Natural killer cell (primary cell): ENCODE results near the gene NRROS. TPM values are rescaled to one million over a fixed set of nuclear protein-coding genes. Genes with fewer than 3 reads are reported as not detected.

Experiments
- ATAC-seq, 3 donors: fragments of 150-1000 bp in 2 of 3; fragments of 200-7000 bp in 1 of 3; cut with Tn5 transposase; 1 replicate in 1 of 3; 2 replicates in 2 of 3; pipeline ENCODE4 v1.10.0; 2021; ENCODE audit warnings: mild to moderate bottlenecking in 2 of 3, moderate library complexity in 2 of 3
- DNase-seq, 2 donors: peaks; one replicate each; pipeline versions ENCODE4 v3.0.0 to v3.0.0-alpha.2; 2013 to 2021; ENCODE audit warnings: mixed read lengths in 1 of 2
- H3K27ac ChIP-seq: one replicate; pipeline ENCODE4 v1.5.1; 2013; ENCODE audit warnings: mild to moderate bottlenecking, low read length
- H3K27me3 ChIP-seq: one replicate; pipeline ENCODE4 v1.6.1; 2013; ENCODE audit warnings: low read length; ENCODE audit not compliant: control insufficient read depth, insufficient read depth
- H3K36me3 ChIP-seq: one replicate; pipeline ENCODE4 v1.6.1; 2013; ENCODE audit warnings: low read length; ENCODE audit not compliant: control insufficient read depth, insufficient read depth
- H3K4me1 ChIP-seq: one replicate; pipeline ENCODE4 v1.6.1; 2013; ENCODE audit warnings: low read length; ENCODE audit not compliant: control insufficient read depth, insufficient read depth
- H3K4me3 ChIP-seq: one replicate; pipeline ENCODE4 v1.5.1; 2013; ENCODE audit warnings: low read length
- H3K9me3 ChIP-seq: one replicate; pipeline ENCODE4 v1.6.1; 2013; ENCODE audit warnings: low read length; ENCODE audit not compliant: control insufficient read depth, insufficient read depth
- H3K27ac Mint-ChIP-seq, 2 donors: one replicate each; pipeline ENCODE4 v1.8.0; 2022; ENCODE audit warnings: mild to moderate bottlenecking in 2 of 2, mixed read lengths in 2 of 2, moderate library complexity in 1 of 2
- H3K27me3 Mint-ChIP-seq, 2 donors: one replicate each; pipeline ENCODE4 v1.8.0; 2022; ENCODE audit warnings: low read depth in 2 of 2, mixed read lengths in 2 of 2
- H3K36me3 Mint-ChIP-seq: one replicate; pipeline ENCODE4 v1.8.0; 2022; ENCODE audit warnings: mixed read lengths
- H3K4me1 Mint-ChIP-seq, 2 donors: one replicate each; pipeline ENCODE4 v1.8.0; 2022; ENCODE audit warnings: mixed read lengths in 2 of 2
- H3K4me3 Mint-ChIP-seq: one replicate; pipeline ENCODE4 v1.8.0; 2022; ENCODE audit warnings: mild to moderate bottlenecking, moderate library complexity, mixed read lengths
- H3K9me3 Mint-ChIP-seq, 2 donors: one replicate each; pipeline ENCODE4 v1.8.0; 2022; ENCODE audit warnings: mixed read lengths in 2 of 2
- WGBS: methylation state at CpG from one replicate; pipeline ENCODE4 v1.1.7; 2013; ENCODE audit warnings: missing lambda C conversion rate; ENCODE audit not compliant: insufficient coverage; 5-methylcytosine and 5-hydroxymethylcytosine counted together
- intact Hi-C: fragments of 100-400 bp; cut with micrococcal nuclease; formaldehyde crosslinking; loops from one replicate; pipeline ENCODE4 v1.14.2; 2022
- total RNA-seq, 4 donors: library from RNA; stranded (reverse); fragments of 120-200 nt in 1 of 4; gene quantifications; one replicate each; pipeline versions ENCODE4 v1.2.3 to v1.2.4, GENCODE V29; 2013 to 2022
- TF ChIP-seq, protein P1 (sequence below): fragments of 200-600 bp; IDR thresholded peaks from one replicate; pipeline ENCODE4 v1.8.0; 2022; ENCODE audit warnings: antibody characterized with exemption

Gene NRROS
- total RNA-seq, 3 donors from 2014 or later (not counting 1 experiment from before 2014, with no cell fraction given), result 32.5 to 56.3 (median 56.2) TPM

DNA sequence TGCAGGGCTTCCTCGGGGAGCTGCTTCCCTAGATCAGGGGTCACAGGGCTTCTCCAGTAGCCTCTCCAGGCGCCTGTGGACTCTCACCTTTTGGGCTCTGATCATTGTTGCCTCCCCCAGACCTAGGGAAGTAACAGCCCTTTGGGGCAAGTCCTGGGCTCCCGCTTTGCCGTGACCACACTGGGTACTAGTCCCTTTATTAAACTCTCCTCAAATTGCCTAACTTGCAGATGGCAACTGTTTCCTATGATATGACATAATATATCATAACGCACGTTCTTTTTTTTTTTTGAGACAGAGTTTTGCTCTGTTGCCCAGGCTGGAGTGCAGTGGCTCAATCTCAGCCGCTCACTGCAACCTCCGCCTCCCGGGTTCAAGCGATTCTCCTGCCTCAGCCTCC lies 17.9 kb upstream of the NRROS start:
- no peak for DNase-seq
- no peak overlapping the region for H3K4me3 Mint-ChIP-seq
- Histone ChIP-seq H3K36me3 (no peaks in the 10 kb centered on the region), H3K4me1 (peaks cover 34% of the 10 kb centered on the region), H3K27ac (no peak overlapping the region), H3K9me3 (no peaks in the 10 kb centered on the region), H3K4me3 (no peak overlapping the region), H3K27me3 (no peaks in the 10 kb centered on the region)
- TF ChIP-seq, protein P1, sequence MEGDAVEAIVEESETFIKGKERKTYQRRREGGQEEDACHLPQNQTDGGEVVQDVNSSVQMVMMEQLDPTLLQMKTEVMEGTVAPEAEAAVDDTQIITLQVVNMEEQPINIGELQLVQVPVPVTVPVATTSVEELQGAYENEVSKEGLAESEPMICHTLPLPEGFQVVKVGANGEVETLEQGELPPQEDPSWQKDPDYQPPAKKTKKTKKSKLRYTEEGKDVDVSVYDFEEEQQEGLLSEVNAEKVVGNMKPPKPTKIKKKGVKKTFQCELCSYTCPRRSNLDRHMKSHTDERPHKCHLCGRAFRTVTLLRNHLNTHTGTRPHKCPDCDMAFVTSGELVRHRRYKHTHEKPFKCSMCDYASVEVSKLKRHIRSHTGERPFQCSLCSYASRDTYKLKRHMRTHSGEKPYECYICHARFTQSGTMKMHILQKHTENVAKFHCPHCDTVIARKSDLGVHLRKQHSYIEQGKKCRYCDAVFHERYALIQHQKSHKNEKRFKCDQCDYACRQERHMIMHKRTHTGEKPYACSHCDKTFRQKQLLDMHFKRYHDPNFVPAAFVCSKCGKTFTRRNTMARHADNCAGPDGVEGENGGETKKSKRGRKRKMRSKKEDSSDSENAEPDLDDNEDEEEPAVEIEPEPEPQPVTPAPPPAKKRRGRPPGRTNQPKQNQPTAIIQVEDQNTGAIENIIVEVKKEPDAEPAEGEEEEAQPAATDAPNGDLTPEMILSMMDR, result no peak
- no peaks in the 10 kb centered on the region for H3K27me3 Mint-ChIP-seq
- H3K36me3 Mint-ChIP-seq, result no peaks in the 10 kb centered on the region
- peaks cover 33 to 35% of the 10 kb centered on the region in 2 donors for H3K4me1 Mint-ChIP-seq
- WGBS, result 90% methylated on average over 10 of the region's 10 CpGs
- intact Hi-C loops, result no loop called here
- no peak for ATAC-seq
- no peak overlapping the region for H3K27ac Mint-ChIP-seq
- no peaks in the 10 kb centered on the region for H3K9me3 Mint-ChIP-seq

DNA sequence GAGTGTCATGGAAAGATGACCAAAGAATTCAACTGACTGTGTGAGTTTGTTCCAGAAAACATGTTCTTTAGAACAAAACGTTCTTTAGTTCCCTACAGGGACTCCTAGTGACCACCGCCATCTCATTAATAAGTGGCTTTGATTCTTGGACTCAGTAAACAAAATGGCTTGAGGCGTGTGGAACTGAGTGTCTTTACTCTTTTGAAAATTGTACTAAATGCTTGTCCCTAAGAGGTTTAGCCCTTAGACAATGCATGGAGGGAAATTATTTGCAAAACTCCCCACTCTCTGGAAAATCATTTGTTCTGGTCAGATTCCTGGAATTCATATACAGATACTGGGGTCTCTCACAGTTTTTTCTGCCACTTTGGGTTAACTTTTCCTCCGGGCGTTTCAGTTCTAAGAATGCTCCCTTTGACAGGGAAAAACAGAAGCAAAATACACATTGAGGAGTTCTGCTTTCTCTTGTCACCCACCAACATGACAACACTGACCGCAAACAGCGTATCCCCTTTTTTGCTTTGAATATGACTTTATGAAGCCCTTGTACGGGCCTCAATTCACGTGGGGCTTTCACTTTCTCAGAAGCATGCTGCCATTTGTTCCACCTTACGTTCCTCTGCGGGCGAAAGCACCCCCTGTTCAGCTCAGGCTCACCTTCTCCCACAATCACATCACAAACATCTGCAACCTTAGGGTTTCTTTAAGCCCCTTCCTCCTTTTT lies 15.3 kb upstream of the NRROS start:
- peaks cover 42% of the 10 kb centered on the region for H3K4me1 ChIP-seq
- H3K36me3 Mint-ChIP-seq, result no peaks in the 10 kb centered on the region
- peak overlapping the region; percentile 78 for H3K4me3 Mint-ChIP-seq
- DNase-seq (peak in 1 of 2 donors; percentile 59), ATAC-seq (peak; percentile 62 to 71 (median 67))
- H3K36me3 ChIP-seq, result no peaks in the 10 kb centered on the region
- H3K9me3 ChIP-seq, result no peaks in the 10 kb centered on the region
- peak overlapping the region; percentile 53 for H3K27ac ChIP-seq
- peaks cover 25 to 29% of the 10 kb centered on the region in 2 donors for H3K4me1 Mint-ChIP-seq
- no peaks in the 10 kb centered on the region for H3K27me3 Mint-ChIP-seq
- intact Hi-C loops, result no loop called here
- peak overlapping the region; percentile 56 to 73 for H3K27ac Mint-ChIP-seq
- TF ChIP-seq, protein P1, result no peak
- no peaks in the 10 kb centered on the region for H3K9me3 Mint-ChIP-seq
- H3K4me3 ChIP-seq, result no peak overlapping the region
- no peaks in the 10 kb centered on the region for H3K27me3 ChIP-seq
- 31% methylated on average over 12 of the region's 12 CpGs for WGBS

DNA sequence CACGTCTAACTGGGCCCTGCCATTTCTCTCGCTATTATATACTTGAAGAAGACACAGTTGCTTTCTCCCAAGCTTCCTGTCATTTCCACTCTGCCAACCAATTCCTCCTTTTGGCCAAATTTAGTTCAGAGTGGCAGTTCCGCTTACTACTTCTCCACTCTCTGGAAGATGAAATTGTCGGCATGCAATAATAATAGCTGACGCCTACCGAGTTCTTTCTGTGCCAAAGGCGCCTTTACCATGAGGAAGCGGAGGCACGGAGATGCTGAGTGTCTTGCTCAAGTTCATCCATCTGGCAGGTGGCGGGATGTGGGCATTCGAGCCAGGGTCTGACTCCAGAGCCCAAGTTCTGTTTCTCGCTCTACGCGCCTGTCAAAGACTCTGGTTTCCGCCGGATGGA lies 14.6 kb upstream of the NRROS start:
- TF ChIP-seq, protein P1, result no peak
- Mint-ChIP-seq H3K27ac (peak overlapping the region; percentile 56 to 73), H3K4me3 (peak overlapping the region; percentile 78), H3K4me1 (peaks cover 27 to 33% of the 10 kb centered on the region in 2 donors), H3K9me3 (no peaks in the 10 kb centered on the region), H3K27me3 (no peaks in the 10 kb centered on the region), H3K36me3 (no peaks in the 10 kb centered on the region)
- intact Hi-C loops, result no loop called here
- 88% methylated on average over 16 of the region's 16 CpGs for WGBS
- no peaks in the 10 kb centered on the region for H3K9me3 ChIP-seq
- H3K36me3 ChIP-seq, result no peaks in the 10 kb centered on the region
- no peak for ATAC-seq
- no peak overlapping the region for H3K4me3 ChIP-seq
- no peaks in the 10 kb centered on the region for H3K27me3 ChIP-seq
- H3K27ac ChIP-seq, result peak overlapping the region; percentile 53
- no peak for DNase-seq
- H3K4me1 ChIP-seq, result peaks cover 46% of the 10 kb centered on the region
